NCI-H146 (cell line): Measurements from ENCODE around the gene ATXN1L.
"Not testable (repeated sequence)": the region's sequence is repeated elsewhere in the genome, so short reads cannot be mapped to it uniquely, and the experiment has no call there.

Experiments used
- DNase-seq: peaks from one replicate; lab custom pipeline; 2025; lab: John Stamatoyannopoulos, UW

Gene ATXN1L

DNA sequence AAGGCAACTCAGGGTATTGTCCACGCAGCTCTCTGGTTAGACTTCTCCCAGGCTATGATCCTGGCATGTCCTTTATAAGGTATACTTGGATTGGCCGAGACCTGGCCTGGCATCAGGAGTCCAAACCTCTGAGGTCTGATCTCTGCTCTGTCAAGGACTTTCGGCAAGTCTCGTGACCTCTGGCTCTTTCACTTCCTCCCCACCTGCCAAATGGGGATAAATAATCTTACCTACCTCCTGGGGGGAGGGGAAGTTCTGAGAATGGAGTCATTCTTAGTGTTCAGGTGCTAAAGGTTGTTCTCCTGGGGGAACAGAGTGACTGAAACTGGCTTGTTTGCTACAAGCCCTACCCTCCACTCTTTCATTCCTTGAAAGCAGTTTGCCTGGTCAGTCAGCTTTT, 7.6 kb downstream of the ATXN1L start:
- DNase-seq = no peak

DNA sequence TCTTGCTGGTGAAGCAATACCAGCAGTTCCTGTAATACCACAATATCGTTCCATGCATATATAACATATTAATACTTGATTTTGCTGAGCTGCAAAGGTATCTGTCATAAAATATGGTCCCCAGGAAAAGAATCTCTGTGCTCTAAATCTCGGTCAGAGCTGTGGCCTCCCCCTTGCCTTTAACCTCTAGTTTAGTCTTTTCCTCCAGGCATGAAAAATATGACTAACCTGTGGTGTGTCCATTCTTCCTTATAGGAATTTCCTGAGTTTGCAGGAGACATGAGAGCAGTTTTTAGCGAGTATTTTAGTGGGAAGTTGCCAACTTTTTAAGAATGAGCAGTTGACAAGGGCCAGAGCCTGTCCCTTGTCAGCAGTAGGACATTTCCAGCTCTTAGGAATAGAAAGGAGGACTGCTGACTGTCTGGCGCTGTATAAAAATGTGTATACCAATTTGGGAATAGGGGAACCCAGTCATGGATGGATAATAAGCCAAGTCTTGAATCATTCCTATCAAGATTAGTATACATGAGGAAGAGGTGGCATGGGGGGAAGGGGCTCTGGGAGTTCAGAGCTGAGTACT, 8.7 kb downstream of the ATXN1L start:
- no peak for DNase-seq

DNA sequence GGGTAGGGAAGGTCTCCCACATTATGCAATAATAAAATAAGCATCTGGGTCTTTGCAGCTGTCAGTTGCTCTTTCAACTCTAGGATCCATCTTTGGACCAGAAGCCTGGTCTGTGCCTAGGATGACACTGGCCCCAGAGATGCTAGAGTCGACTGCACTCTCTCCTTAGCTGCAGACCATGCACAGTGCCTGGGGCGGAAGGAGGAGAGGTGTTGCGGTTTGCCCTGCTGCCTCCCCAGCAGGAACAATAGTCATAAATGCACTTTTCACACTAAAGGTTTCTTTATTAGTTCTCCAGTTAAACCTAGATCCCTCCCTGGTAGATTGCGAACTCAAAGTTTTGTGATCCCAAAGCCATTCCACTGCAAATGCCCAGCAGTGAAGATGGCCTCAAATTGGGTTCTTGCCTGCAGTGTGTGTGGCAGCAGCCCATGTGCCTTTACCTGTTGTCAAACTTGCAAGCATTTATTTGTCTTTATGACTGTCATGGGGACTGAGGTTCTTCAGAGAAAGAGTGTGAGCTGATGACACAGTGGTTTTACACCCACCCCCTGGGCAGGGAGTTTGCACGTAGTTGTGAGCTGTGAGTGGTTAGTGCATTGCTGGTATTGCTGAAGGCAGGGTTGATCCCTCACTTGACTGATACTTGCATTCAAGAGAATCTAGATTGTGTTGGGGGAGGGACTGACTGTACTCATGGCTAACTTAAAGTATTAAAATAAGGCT, 10.3 kb downstream of the ATXN1L start:
- no peak for DNase-seq

DNA sequence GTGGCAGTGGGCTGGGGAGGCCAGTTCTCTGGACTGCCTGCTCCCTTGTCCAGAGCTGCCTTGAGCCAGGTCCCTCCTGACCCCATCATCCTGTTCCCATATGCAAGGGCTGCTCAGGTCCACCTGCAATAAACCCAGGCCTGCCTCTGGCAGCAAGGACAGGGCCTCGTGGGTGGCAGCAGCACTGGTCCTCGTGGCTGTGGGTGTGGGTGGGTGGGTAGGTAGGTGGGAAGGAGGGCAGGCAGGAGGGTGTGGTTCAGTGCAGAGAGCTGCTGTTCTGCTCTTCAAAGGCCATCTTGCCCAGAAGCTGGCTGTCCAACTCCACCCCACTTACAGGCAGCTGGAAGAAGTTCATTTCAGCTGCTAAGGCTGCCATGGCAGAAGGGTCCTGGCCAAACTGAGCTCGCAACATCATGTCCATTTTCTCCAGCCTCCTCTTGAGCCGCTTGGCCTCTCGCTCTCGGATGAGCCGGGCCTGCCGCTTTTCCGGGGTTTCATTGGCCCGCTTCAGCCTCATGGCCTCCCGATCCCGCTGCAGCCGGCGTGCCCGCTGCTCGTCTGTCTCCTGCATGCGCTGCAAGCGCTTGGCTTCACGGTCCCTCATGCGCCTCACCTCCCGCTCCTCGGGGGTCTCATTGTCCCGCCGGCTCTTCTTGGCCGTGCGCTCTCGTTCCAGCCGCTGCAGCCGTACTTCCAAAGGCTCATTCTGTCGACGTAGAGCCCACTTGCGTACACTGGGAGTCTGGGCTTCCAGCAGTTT, 14.2 kb downstream of the ATXN1L start:
- no peak for DNase-seq

DNA sequence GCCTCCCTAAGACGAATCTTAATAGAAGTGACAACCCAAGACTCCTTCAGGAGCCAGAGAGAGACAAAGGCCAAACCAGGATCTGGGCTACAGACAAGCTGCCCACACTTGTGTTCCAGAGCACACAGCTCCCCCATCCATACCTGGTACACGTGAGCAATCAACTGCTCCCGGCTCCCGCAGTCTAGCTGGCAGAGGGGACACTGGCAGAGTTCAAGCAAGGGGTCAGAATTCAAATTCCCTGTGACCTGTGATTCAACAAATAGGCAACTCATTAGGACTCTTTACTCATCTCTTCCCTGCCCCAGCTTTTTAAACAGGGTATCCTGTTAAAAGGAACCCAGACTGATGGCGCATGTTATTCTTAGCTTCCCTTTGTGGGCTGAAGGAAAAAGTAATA, 18.2 kb downstream of the ATXN1L start:
- DNase-seq = no peak

DNA sequence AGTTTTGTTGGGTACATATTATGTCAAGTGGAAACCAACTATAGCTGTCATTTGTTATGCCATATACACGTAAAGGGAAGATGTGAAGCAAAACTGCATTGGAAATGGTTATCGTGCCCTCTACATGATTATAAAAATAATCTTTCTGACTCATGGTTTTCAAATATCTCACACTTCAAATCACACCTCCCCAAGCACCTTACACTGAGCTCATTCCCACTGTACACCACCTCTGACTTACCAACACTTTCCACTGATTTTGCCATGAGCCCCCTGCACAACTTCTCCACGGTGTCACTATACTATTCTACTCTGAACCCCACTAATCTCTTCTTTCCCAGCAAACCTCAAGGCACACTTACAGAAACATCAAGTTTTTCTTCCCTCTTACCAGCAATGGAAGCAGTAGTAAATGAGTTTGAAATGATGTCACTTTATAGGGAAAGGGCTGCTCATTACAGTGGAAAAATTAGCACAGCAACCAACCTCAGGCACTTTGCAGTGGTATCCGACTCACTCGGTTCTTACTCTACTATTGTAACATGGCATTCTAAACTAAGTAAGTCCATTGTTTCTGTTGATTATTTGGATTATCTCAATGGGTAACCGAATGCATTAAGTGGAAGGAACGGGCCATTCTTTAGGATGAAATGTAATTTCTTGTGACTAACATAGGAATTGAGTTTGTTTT, 19.5 kb downstream of the ATXN1L start:
- no peak for DNase-seq

DNA sequence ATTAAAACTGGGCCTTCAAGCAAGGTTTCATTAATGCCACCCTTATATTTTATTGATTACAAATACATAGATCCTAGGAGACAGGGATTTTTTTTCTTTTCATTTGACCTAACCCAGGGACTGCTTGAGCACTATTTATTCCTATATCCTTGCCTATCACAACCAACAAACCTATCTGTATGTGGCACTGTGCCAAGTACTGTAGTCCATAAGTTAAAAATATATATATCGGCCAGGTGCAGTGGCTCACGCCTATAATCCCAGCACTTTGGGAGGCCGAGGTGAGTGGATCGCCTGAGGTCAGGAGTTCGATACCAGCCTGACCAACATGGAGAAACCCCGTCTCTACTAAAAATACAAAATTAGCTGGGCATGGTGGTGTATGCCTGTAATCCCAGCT, 21.4 kb downstream of the ATXN1L start:
- not testable (repeated sequence) for DNase-seq

DNA sequence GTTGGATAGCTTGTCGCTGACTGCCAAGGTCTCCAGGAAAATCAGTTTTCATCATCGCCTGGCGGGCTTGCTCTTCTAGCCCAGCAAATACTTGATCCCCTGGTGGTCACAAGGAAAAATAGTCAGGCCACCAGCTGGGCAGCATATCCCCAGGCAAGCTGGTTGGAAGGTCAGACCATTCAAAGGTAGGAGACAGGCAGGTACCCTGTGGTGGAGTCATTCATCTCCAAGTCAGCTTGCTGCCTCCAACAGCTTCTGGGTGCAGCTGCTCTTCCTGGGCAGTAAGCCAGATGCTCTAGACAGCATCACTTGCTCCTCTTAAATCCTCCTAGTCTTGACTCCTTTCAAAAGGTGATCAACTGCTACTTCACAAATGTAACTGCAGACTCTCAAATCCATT, 22.2 kb downstream of the ATXN1L start:
- peak; percentile 95 for DNase-seq

DNA sequence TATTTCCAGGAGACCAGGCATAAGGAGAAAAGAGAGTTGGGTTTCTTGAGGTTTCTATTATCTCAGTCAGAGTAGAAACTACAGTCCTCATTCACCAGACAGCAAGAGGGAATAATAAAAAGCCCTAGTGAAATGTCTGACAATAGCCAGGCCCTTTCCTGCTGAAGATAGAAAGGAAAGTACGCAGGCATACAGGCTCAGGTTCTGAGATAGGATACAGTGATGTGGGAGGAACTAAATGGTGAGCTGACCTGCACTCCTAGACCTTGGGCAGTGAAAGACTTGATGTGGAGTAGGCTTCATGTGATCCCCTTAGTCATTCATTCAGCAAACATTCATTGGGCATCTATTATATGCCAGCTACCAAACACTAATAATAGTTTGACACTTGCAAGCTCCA, 23.3 kb downstream of the ATXN1L start:
- DNase-seq = no peak

DNA sequence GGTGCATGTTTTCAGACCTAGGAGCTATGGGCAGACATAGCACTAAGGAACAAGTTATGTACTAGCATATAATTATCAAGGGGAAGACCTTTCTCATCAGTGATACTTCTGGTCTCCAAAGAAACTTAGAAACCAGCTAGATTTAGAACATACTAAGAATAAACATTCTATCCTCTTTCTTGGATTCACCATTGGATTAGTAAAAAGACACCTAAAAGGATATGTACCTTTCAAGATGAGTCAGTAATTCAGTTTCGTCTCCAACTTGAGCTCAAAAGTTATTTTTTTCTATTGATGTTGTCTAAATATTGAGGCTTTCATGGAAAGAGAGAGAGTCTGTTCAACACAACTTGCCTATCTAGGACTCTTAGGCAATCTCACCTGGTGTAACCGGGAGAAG, 25.0 kb downstream of the ATXN1L start:
- DNase-seq = no peak

DNA sequence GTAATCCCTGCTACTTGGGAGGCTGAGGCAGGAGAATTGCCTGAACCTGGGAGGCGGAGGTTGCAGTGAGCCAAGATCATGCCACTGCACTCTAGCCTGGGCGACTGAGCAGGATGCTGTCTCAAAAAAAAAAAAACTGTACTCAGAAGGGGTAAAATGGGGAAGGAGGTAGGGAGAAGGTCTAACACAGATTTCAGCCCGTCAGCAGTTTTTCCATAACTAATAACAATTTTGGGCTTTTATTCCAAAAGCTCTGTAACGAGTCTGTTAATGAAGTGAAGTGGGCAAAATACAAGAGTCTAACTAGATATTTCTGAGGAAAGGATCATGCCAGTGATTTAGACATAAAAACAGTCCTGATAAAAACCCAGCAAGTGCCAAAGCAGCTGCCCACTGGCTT, 27.4 kb downstream of the ATXN1L start:
- no peak for DNase-seq

DNA sequence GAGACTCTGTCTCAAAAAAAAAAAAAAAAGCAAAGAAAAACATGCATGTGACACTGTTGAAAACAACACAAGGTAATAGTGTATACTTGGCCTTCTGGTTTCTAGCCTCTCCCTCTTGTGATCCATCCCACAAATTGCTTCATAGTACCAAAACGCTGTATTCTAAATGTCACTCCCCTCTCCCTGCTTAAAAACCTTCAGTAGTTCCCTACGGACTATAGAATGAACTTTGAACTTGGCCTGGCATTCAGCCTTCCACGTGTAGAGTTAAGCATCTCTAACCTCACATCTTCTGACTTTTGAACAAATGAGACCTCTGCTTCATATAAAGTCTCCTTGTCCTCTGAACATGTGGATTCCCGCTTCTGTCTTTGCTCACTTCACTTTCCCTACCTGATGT, 33.1 kb downstream of the ATXN1L start:
- no peak for DNase-seq

DNA sequence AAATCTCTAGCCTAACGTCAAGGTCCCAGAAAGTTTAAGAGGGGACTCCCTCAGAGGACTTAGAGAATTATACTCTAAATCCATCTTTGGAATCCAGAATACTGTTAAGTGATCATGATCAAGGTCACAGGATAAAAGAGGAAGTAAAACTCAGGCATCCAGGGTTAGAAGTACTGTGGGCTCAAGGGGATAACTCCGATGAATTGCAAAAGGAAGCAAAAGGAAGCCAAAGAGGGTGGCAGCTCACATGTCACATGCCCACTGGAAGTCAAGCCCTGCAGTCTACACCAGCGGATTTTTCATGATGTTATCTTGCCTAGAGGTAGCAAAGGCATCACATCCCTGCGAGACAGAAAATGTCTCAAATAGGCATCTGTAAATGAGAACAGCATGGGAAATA, 34.4 kb downstream of the ATXN1L start:
- DNase-seq = no peak

DNA sequence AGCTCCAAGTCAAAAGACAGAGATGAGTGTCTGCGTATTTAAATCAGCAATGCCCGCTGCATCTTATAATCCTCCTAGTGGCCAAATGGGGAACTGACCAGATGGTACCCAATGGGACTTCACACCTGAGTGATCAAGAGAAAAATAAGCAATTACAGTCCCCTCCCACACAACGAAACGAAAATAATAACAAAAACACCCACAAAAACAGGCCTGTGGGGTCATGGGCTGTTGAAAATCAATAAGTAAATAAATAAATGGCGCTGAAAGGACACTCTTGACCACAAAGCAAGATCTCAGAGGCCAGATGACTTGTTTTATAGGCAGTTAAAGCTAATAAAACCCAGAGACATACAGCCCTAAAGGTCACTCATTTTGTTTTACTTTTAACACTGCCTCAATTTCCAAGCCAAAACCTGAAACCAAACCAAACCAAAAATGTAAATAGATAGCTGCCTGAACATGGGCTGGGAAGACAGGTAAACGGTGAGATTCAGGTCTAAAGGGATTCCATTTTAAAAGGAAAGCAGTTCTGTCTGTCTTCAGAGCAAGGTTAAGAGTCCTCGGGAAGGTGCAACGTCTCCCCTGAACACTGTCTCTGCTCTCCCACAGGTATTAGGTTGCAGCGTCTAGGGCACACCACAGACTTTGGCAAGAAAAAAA, 36.9 kb downstream of the ATXN1L start:
- peak; percentile 62 for DNase-seq

DNA sequence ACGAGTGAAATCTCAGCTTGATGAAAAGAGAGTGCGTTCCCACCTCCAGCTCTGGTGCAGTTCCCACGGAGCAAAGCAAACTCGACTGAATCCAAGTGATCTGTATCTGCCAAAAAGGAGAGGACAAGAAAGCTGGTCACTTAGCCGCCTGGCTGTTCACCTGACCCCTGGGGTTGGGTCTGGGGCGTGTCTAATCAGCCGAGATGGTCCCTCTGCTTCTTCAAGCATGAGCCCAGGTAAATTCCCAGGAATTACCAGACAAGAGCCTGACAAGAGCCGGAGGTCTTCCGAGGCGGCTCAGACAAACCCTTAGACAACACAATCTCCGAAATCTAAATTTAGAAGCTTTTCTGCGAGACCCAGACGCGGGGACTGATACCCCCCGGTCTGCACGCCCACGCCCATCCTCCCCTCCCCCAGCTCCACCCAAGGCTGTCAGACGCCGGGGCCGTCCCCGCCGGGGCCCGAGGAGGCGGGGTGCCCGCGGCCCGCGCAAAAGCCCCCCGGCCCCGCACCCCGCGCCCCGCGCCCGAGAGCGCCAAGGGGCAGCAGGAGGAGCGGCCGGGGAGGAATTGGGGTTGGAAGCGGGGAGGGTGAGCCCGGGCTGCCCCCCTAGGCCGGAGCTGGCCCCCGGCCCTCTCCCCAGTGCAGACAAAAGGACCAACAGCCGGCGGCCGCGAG, 37.5 kb downstream of the ATXN1L start:
- DNase-seq = peak; percentile 44

DNA sequence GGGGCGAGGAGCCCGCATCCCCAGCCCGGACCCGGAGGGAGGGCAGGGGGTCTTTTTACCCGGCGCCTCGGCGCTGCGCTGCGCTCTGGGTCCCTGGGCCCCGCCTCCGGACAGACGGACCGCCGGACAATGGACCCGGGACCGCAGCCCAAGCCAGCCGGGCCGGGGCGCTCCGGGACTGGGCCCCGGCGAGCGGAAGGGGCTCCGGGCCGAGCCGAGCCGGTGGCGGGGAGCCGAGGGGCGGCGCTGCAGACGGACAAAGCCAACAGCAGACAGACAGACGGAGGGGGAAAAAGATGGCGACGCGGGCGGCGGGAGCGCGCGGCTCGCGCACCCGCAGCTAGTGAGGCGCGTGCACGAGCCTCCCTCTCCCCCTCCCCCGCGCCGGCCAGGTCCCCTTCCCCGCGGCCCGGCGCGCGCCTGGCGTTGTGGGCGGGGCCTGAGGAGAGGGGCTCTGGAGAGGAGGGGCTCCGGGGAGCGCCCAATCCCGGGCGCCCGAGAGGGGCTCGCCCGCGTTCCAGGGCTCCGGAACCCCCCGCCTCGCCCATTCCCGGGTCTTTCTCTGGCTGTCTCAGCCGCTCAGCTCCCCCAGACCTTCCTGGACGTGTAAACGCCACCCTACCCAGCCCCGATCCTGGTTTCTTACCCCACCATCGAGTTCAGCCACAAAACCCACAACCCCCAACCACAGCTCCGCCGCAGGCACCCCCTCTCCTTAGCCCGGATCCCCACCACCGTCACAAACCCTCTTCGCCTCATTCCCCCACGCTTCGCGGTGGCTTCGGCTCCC, 38.3 kb downstream of the ATXN1L start, which contains the start of gene ZNF821:
Gene ZNF821 (minus strand): TSS at position 334 of the 790 bp plus-strand sequence. CDS start 4,236 bp downstream, outside the sequence.
- DNase-seq = peak; percentile 81

DNA sequence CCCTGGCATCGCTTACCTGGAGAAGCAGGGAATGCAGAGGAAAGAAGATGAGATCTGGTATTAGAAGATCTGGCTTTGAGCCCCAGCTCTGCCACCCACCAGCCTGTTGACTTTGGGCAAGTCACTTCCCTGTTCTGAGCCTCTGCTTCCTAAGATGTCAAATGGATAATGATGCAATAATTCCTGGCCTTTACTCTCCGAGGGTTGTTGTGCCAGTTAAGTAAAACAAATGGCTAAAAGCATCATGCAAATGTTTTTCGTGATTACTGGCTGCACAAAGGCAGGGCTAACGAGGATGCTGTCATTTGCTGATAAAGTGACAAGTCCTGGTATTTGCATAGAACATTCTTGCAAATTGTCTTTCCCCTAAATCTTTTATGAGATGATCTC, 39.5 kb downstream of the ATXN1L start:
- no peak for DNase-seq

DNA sequence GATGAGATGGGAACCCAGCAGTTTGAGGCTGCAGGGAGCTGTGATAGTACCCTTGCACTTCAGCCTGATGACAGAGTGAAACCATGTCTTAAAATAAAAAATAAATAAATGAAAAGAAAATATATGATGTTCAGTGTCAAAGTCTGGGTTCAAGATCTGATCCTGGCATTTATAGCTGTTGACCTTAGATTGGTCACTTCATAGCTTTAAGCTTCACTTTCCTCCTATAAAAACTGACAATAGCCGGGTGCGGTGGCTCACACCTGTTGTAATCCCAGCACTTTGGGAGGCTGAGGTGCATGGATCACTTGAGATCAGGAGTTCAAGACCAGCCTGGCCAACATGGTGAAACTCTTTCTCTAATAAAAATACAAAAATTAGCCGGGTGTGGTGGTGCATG, 43.4 kb downstream of the ATXN1L start:
- no peak for DNase-seq

DNA sequence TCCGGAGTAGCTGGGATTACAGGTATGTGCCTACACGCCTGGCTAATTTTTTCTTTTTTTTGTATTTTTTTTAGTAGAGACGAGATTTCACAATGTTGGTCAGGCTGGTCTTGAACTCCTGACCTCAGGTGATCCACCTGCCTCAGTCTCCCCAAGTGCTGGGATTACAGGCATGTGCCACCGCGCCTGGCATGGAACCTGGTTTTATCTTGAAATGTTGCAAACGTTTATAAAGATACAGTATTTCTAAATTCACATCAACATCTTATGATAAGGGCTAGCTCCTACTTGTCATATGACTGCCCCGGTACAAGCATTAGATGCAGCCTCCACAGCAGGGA, 48.1 kb downstream of the ATXN1L start:
- DNase-seq = no peak

DNA sequence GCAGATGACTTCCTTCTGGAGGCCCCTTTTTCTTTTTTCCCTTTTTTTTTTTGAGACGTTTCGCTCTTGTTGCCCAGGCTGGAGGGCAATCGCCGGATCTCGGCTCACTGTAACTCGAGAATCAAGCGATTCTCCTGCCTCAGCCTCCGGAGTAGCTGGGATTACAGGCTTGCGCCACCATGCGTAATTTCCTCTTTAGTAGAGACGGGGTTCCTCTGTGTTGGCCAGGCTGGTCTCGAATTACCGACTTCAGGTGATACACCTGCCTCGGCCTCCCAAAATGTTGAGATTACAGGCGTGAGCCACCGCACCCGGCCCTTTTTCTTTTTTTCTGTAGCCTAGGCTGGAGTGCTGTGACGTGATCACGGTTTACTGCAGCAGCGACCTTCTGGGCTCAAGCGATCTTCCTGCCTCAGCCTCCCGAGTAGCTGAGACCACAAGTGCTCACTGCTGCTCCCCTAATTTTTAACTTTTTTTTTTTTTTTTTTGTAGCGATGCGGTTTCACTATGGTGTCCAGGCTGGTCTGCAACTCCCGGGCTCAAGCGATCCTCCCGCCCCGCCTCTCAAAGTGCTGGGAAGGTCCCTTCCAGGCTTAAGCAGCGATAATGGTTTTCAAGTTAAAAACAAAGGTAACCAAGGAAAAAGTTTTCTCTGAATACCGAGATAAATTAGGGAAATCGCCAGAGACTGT, 48.6 kb downstream of the ATXN1L start:
- peak; percentile 51 for DNase-seq
